HFFc6 (cell line): ENCODE results near the gene PDE4A. TPM values are rescaled to one million over a fixed set of nuclear protein-coding genes. Genes with fewer than 3 reads are reported as not detected.

Source experiments
- microRNA-seq: library from miRNA; unstranded; fragments of <30 nt; microRNA quantifications from one replicate; pipeline ENCODE4, GENCODE V29; 2019
- total RNA-seq, 6 experiments: library from RNA; stranded (reverse); fragmentation: NEBNext Ultra II Directional; extraction: Animal tissue kit (Norgen Biotek cat#: 25700); gene quantifications; 2 replicates in 1 of 6; 3 replicates in 5 of 6; pipeline ENCODE4 v1.2.3, GENCODE V29; 2021

Gene PDE4A
- total RNA-seq, 6 experiments from 2014 or later = 10.1 to 18.9 (median 10.8) TPM

Small RNAs within 50 kb of the gene (microRNA-seq; reads per million reads assigned to microRNA genes)
- 4.6 reads per million for gene MIR1181

Other genes with a start within 250 kb of the PDE4A start
- 100 to 1,000 TPM in 5 of 6 experiments, 10 to 100 TPM in 1; 74.5 to 135 (median 125) TPM for gene DNMT1, start 225.6 kb upstream of the PDE4A start, total RNA-seq
- gene S1PR2, start 189.2 kb upstream of the PDE4A start, total RNA-seq = 10 to 100 TPM; 16.8 to 22.0 (median 20.5) TPM
- 10 to 100 TPM; 69.5 to 83.0 (median 72.0) TPM for gene MRPL4, start 168.3 kb upstream of the PDE4A start, total RNA-seq
- 10 to 100 TPM in 1 of 6 experiments, 1 to 10 TPM in 5; 5.0 to 10.1 (median 8.5) TPM for gene ICAM1, start 149.4 kb upstream of the PDE4A start, total RNA-seq
- 1 to 10 TPM in 1 of 6 experiments, under 1 TPM in 5; 0.19 to 1.0 (median 0.74) TPM for gene ICAM4, start 133.6 kb upstream of the PDE4A start, total RNA-seq
- 10 to 100 TPM; 14.0 to 38.4 (median 14.4) TPM for gene ICAM5, start 130.6 kb upstream of the PDE4A start, total RNA-seq
- 1 to 10 TPM in 5 of 6 experiments, under 1 TPM in 1; 1.00 to 2.7 (median 2.1) TPM for gene ZGLP1, start 110.7 kb upstream of the PDE4A start, total RNA-seq
- gene FDX2, start 104.5 kb upstream of the PDE4A start, total RNA-seq = 10 to 100 TPM; 33.9 to 47.3 (median 38.5) TPM
- 10 to 100 TPM; 52.1 to 58.3 (median 55.6) TPM for gene RAVER1, start 87.0 kb upstream of the PDE4A start, total RNA-seq
- gene ICAM3, start 80.9 kb upstream of the PDE4A start, total RNA-seq = 10 to 100 TPM; 14.7 to 17.7 (median 16.8) TPM
- 10 to 100 TPM; 67.9 to 82.3 (median 78.5) TPM for gene TYK2, start 40.0 kb upstream of the PDE4A start, total RNA-seq
- 100 to 1,000 TPM; 222 to 280 (median 250) TPM for gene CDC37, start 17.0 kb upstream of the PDE4A start, total RNA-seq
- 10 to 100 TPM; 58.9 to 77.1 (median 67.2) TPM for gene KEAP1, start 82.8 kb downstream of the PDE4A start, total RNA-seq
- gene S1PR5, start 96.9 kb downstream of the PDE4A start, total RNA-seq = 1 to 10 TPM; 1.9 to 2.6 (median 2.4) TPM
- 10 to 100 TPM; 19.4 to 24.5 (median 22.5) TPM for gene ATG4D, start 123.4 kb downstream of the PDE4A start, total RNA-seq
- gene KRI1, start 145.5 kb downstream of the PDE4A start, total RNA-seq = 10 to 100 TPM; 12.8 to 20.2 (median 17.5) TPM
- 10 to 100 TPM in 5 of 6 experiments, 1 to 10 TPM in 1; 8.0 to 14.7 (median 13.2) TPM for gene CDKN2D, start 148.4 kb downstream of the PDE4A start, total RNA-seq
- 1 to 10 TPM in 1 of 6 experiments, under 1 TPM in 2, not detected in 3; 0.12 to 1.3 (median 0.59) TPM for gene AP1M2, start 166.8 kb downstream of the PDE4A start, total RNA-seq
- gene SLC44A2, start 205.0 kb downstream of the PDE4A start, total RNA-seq = 100 to 1,000 TPM; 156 to 190 (median 166) TPM
- 100 to 1,000 TPM; 227 to 298 (median 277) TPM for gene ILF3, start 233.8 kb downstream of the PDE4A start, total RNA-seq